Sigmoid colon (tissue), 4 donors: ENCODE results near the gene DONSON.

Experiments used
- EP300 ChIP-seq, 4 donors: sonication (generic); formaldehyde crosslinking; IDR thresholded peaks; one replicate each; pipeline ENCODE4 v1.6.1; 2017; ENCODE audit warnings: antibody characterized with exemption in 4 of 4
- POLR2A ChIP-seq, 2 donors: fragments of 450-650 bp; IDR thresholded peaks; one replicate each; pipeline ENCODE4 v1.6.1; 2016; ENCODE audit warnings: antibody characterized with exemption in 2 of 2, mild to moderate bottlenecking in 2 of 2, moderate library complexity in 2 of 2
- TF ChIP-seq, protein P1 (sequence below), 4 experiments: fragments of 450-650 bp in 3 of 4; fragments of 200-600 bp in 1 of 4; IDR thresholded peaks; one replicate each; pipeline ENCODE4 v1.5.1; 2016 to 2019; ENCODE audit warnings: antibody characterized with exemption in 4 of 4, mild to moderate bottlenecking in 3 of 4, moderate library complexity in 2 of 4

DNA sequence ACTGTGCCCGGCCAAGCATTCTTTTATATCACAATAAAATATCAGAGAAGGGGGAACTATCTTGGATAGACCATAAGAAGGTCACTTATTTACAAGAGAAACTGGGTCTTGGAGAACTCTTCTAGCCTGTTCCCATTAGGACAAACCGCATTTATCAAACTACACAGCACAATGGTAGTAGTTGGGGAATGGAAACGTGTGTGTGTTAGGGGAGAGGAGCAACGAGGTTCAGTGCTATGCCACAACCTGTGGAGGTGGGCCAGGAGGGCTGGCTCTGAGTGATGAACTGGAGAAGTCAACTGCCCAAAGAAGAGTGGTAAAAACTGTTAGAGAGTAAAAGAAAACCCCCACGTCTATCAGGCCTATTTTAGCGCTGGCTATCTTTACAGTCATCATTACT, 1.6 kb downstream of the DONSON start:
- TF ChIP-seq, protein P1, sequence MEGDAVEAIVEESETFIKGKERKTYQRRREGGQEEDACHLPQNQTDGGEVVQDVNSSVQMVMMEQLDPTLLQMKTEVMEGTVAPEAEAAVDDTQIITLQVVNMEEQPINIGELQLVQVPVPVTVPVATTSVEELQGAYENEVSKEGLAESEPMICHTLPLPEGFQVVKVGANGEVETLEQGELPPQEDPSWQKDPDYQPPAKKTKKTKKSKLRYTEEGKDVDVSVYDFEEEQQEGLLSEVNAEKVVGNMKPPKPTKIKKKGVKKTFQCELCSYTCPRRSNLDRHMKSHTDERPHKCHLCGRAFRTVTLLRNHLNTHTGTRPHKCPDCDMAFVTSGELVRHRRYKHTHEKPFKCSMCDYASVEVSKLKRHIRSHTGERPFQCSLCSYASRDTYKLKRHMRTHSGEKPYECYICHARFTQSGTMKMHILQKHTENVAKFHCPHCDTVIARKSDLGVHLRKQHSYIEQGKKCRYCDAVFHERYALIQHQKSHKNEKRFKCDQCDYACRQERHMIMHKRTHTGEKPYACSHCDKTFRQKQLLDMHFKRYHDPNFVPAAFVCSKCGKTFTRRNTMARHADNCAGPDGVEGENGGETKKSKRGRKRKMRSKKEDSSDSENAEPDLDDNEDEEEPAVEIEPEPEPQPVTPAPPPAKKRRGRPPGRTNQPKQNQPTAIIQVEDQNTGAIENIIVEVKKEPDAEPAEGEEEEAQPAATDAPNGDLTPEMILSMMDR (IDR thresholded peaks at IDR 0.05): no peak
- TF ChIP-seq POLR2A (IDR thresholded peaks at IDR 0.05) (no peak), EP300 (IDR thresholded peaks at IDR 0.05) (no peak)
